Erythroblast (primary cell): Measurements from ENCODE around the gene BMP6.

Experiments
- GATA1 ChIP-seq: IDR thresholded peaks from 2 replicates; pipeline ENCODE4 v1.6.1; 2011; ENCODE audit warnings: low read depth, mild to moderate bottlenecking, control low read depth, low read length, moderate library complexity
- POLR2A ChIP-seq: IDR thresholded peaks from 2 replicates; pipeline ENCODE4 v1.6.1; 2011; ENCODE audit warnings: mild to moderate bottlenecking, low read length

GRCh38 chr6:7912024-7912423, 186.1 kb downstream of the BMP6 start:
- TF ChIP-seq GATA1 (no peak), POLR2A (no peak)
